H7 (cell line): ENCODE results near the gene LRCH3. TPM values are rescaled to one million over a fixed set of nuclear protein-coding genes. Genes with fewer than 3 reads are reported as not detected.
"Not testable (repeated sequence)": the region's sequence is repeated elsewhere in the genome, so short reads cannot be mapped to it uniquely, and the experiment has no call there.

Source experiments
- DNase-seq: peaks from one replicate; pipeline ENCODE4 v3.0.0; 2012
- H3K27me3 ChIP-seq: 2 replicates; pipeline ENCODE4 v1.6.0; 2011; ENCODE audit warnings: mild to moderate bottlenecking, low read length; ENCODE audit not compliant: control insufficient read depth, insufficient read depth
- H3K36me3 ChIP-seq: replicated peaks from 2 replicates; pipeline ENCODE4 v1.5.1; 2011; ENCODE audit warnings: low read length; ENCODE audit not compliant: control insufficient read depth, insufficient read depth
- H3K4me3 ChIP-seq: 2 replicates; pipeline ENCODE4 v1.5.1; 2011; ENCODE audit warnings: low read depth, mild to moderate bottlenecking, control low read depth, low read length, moderate library complexity; ENCODE audit not compliant: insufficient read depth
- total RNA-seq: library from RNA; depleted of rRNA; stranded (reverse); fragments of >200 nt; shearing (Covaris generic); gene quantifications from 2 replicates; pipeline ENCODE4 v1.2.3, GENCODE V29; 2014

The LRCH3 gene
- total RNA-seq, 1 experiment from 2014 or later: 21.5 TPM

GRCh38 chr3:197899833-197900478 lies 108.9 kb downstream of the LRCH3 start:
- Histone ChIP-seq H3K4me3 (no peak overlapping the region), H3K36me3 (no peaks in the 10 kb centered on the region), H3K27me3 (no peaks in the 10 kb centered on the region)
- DNase-seq: no peak

GRCh38 chr3:197901626-197902025 lies 110.6 kb downstream of the LRCH3 start:
- Histone ChIP-seq H3K4me3 (no peak overlapping the region), H3K36me3 (no peaks in the 10 kb centered on the region), H3K27me3 (no peaks in the 10 kb centered on the region)
- DNase-seq: no peak

GRCh38 chr3:197906023-197906849 lies 115.2 kb downstream of the LRCH3 start:
- H3K4me3 ChIP-seq: no peak overlapping the region

GRCh38 chr3:197906850-197907187 lies 115.8 kb downstream of the LRCH3 start:
- Histone ChIP-seq H3K4me3 (no peak overlapping the region), H3K36me3 (no peaks in the 10 kb centered on the region), H3K27me3 (no peaks in the 10 kb centered on the region)
- no peak for DNase-seq

More at GRCh38 chr3:197906023-197906849, 115.2 kb downstream of the LRCH3 start:
- DNase-seq: peak; percentile 78
- H3K36me3 ChIP-seq: no peaks in the 10 kb centered on the region
- no peaks in the 10 kb centered on the region for H3K27me3 ChIP-seq

- Histone ChIP-seq H3K36me3 (no peaks in the 10 kb centered on the region), H3K27me3 (no peaks in the 10 kb centered on the region), H3K4me3 (no peak overlapping the region)
- DNase-seq: no peak
These were observed 116.1 kb downstream of the LRCH3 start for GRCh38 chr3:197907196-197907595.

GRCh38 chr3:197908550-197908949 lies 117.5 kb downstream of the LRCH3 start:
- H3K27me3 ChIP-seq, H3K4me3 ChIP-seq, H3K36me3 ChIP-seq, DNase-seq: not testable (repeated sequence)

DNA sequence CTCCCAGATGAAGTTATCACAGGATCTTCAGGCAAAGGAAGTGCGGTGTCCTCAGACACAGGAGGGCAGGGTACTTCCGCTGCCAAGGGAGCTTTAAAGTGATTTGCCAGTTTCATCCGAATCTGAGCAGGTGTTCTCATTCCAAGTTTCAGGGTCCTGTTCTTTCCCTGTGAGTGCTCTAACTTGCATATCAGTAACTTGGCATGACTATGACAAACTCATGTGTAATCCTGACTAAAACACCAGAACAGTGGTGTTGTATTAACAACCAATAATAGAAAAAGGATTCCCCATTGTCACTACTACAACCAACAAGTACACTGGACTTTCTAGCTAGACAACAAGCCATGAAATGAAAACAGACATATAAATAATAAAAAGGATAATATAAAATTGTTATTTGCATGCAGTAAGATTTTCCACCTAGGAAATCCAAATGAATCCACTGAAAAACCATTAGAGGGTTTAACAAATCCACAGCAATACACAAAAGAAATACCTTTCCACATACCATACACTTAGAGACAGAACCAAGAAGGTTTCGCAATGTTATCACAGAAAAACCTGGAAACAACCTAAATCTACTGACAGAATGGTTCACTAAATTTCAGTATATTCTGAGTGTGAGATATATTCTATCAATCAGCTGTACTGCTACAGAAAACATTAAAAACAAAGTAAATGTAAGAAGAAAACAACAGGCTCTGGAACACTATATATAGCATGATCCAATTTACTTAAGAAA lies 118.1 kb downstream of the LRCH3 start:
- H3K4me3 ChIP-seq: no peak overlapping the region
- DNase-seq: no peak
- H3K27me3 ChIP-seq: no peaks in the 10 kb centered on the region
- H3K36me3 ChIP-seq: no peaks in the 10 kb centered on the region

DNA sequence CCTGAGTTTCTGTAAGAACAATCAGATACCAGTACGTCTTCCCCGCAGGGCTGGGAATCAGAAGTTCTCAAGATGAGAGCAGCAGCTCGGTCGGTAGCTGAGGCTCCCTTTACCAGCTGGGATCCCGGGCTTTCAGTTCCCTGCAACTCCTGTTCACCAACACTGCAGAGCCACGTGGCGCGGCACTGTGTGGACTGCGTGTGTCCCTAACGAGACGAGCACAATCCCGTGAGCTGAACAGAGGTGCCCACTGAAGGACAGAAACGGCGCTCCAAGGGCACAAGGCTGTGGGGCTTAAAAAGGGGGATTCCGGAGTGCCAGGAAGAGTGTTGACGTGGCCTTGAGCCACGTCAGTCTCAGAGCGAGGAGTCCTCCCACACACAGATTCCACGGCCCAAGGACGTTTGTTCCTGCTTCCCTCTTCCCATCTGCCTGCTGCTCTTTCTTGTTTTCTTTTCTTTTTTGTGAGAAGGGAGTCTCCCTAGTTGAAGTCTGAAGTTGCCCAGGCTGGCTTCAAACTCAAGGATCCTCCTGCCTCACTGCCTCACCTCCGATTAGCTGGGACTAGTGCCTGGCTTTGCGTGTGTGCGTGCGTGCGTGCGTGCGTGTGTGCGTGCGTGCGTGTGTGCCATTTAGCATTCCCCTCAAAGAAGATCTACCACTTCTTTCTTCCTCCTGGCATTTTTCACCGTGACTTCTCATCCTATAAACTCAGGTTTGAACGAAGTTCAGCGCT lies 121.9 kb downstream of the LRCH3 start:
- no peak overlapping the region for H3K4me3 ChIP-seq
- DNase-seq: no peak
- no peaks in the 10 kb centered on the region for H3K27me3 ChIP-seq
- H3K36me3 ChIP-seq: no peaks in the 10 kb centered on the region

GRCh38 chr3:197913641-197914380 lies 122.8 kb downstream of the LRCH3 start:
- Histone ChIP-seq H3K36me3 (no peaks in the 10 kb centered on the region), H3K4me3 (no peak overlapping the region), H3K27me3 (no peaks in the 10 kb centered on the region)
- DNase-seq: no peak

DNA sequence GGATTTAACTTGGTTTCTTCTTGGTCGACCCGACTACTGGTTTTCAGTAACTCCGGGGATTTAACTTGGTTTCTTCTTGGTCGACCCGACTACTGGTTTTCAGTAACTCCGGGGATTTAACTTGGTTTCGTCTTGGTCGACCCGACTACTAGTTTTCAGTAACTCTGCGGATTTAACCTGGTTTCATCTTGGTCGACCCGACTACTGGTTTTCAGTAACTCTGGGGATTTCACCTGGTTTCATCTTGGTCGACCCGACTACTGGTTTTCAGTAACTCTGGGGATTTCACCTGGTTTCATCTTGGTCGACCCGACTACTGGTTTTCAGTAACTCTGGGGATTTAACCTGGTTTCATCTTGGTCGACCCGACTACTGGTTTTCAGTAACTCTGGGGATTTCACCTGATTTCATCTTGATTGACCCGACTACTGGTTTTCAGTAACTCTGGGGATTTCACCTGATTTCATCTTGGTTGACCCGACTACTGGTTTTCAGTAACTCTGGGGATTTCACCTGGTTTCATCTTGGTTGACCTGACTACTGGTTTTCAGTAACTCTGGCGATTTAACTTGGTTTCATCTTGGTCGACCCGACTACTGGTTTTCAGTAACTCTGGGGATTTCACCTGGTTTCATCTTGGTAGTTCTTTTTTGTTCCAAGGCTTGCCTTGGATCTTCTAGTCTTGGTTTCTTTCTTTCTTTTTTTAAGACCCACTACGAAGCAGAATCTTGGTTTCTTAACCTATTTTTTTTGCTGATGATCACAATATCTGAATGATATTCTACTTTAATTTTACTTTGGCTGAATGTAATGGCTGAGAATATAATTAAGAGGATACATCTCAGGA lies 130.6 kb downstream of the LRCH3 start:
- not testable (repeated sequence) for DNase-seq, H3K4me3 ChIP-seq, H3K27me3 ChIP-seq, H3K36me3 ChIP-seq

- Histone ChIP-seq H3K36me3 (no peaks in the 10 kb centered on the region), H3K4me3 (no peak overlapping the region), H3K27me3 (no peaks in the 10 kb centered on the region)
- peak; percentile 46 for DNase-seq
These were observed 135.4 kb downstream of the LRCH3 start for GRCh38 chr3:197926418-197926817.

- H3K4me3 ChIP-seq, DNase-seq, H3K27me3 ChIP-seq, H3K36me3 ChIP-seq: not testable (repeated sequence)
These were observed 136.5 kb downstream of the LRCH3 start for GRCh38 chr3:197927578-197927977.

DNA sequence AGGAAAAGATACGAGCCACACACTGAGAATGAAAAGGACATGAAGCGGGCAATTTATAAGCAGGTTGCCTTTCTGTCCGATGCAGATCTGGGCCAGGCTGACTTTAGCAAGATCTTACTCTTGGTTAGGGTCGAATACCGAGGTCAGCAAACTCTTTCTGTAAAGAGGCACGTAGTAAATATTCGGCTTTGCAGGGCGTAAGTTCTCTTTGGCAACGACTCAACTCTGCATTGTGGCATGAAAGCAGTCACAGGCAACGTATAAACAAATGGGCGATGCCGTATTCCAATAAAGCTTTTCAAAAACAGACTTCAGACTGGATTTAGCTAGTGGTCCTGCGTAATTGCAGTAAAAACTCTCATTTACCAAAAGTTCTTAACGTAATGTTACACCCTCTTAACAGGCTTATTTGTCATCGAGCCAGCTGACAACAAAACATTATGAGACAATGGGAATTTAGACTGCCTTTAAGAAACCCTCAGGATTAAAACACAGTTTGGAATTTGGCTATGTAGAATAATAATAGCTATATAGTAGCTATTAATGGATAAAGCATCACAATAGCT lies 145.8 kb downstream of the LRCH3 start:
- H3K36me3 ChIP-seq: no peaks in the 10 kb centered on the region
- H3K27me3 ChIP-seq: no peaks in the 10 kb centered on the region
- no peak for DNase-seq
- no peak overlapping the region for H3K4me3 ChIP-seq
